H1 (cell line): ENCODE data around the gene URGCP. TPM values are rescaled to one million over a fixed set of nuclear protein-coding genes. Genes with fewer than 3 reads are reported as not detected.

Experiments
- CTCF ChIA-PET: fragments of 300-600 bp; sonication (Branson Sonifier 250); formaldehyde crosslinking; loops from one replicate; lab custom pipeline; 2021; ENCODE audit not compliant: partially characterized antibody; lab: Charles Lee
- POLR2A ChIA-PET: fragments of 300-600 bp; sonication (Branson Sonifier 250); formaldehyde crosslinking; loops from one replicate; lab custom pipeline; 2021; ENCODE audit warnings: inconsistent platforms; ENCODE audit not compliant: partially characterized antibody; lab: Charles Lee
- DNase-seq, 2 experiments: peaks; one replicate each; pipeline versions ENCODE4 v3.0.0 to v3.0.0-alpha.2; 2010 to 2022; ENCODE audit warnings: low spot score in 2 of 2, low read depth in 1 of 2, mixed read lengths in 1 of 2
- FAIRE-seq: peaks from 2 replicates; lab custom pipeline; 2011; peaks lifted over from hg19 to GRCh38; lab: Jason Lieb, UNC
- H2AFZ ChIP-seq: 2 replicates; pipeline ENCODE4 v1.8.1; 2012; ENCODE audit warnings: low read length, inconsistent platforms
- H2AK5ac ChIP-seq: 2 replicates; pipeline ENCODE4 v1.6.1; 2013; ENCODE audit warnings: low read depth, low read length
- H2BK120ac ChIP-seq: replicated peaks from 2 replicates; pipeline ENCODE3; 2013; ENCODE audit warnings: low read depth, low read length, inconsistent platforms
- H2BK12ac ChIP-seq: 2 replicates; pipeline ENCODE4 v1.6.1; 2013; ENCODE audit warnings: low read depth, low read length
- H2BK15ac ChIP-seq: 2 replicates; pipeline ENCODE4 v1.6.1; 2013; ENCODE audit warnings: low read length
- H2BK20ac ChIP-seq: 2 replicates; pipeline ENCODE4 v1.6.1; 2013; ENCODE audit warnings: low read length
- H2BK5ac ChIP-seq: 2 replicates; pipeline ENCODE4 v1.6.1; 2013; ENCODE audit warnings: low read depth, low read length
- H3K14ac ChIP-seq: 2 replicates; pipeline ENCODE4 v1.6.1; 2013; ENCODE audit warnings: inconsistent platforms; ENCODE audit not compliant: insufficient read length
- H3K18ac ChIP-seq: 2 replicates; pipeline ENCODE4 v1.6.1; 2013; ENCODE audit warnings: low read length; ENCODE audit errors: extremely low read depth
- H3K23ac ChIP-seq: 2 replicates; pipeline ENCODE4 v1.6.1; 2013; ENCODE audit warnings: inconsistent platforms; ENCODE audit not compliant: insufficient read length
- H3K23me2 ChIP-seq: 2 replicates; pipeline ENCODE4 v1.6.1; 2013; ENCODE audit warnings: low read depth, low read length
- H3K27ac ChIP-seq: 2 replicates; pipeline ENCODE4 v1.6.1; 2011; ENCODE audit warnings: low read depth, low read length, inconsistent platforms
- H3K27me3 ChIP-seq, 4 experiments: replicated peaks in 1 of 4; 1 replicate in 1 of 4; 2 replicates in 3 of 4; pipeline versions ENCODE4 v1.6.1 to v1.8.1; 2011 to 2013; ENCODE audit warnings: low read length in 3 of 4, mild to moderate bottlenecking in 3 of 4, inconsistent platforms in 2 of 4, mixed read lengths in 2 of 4, moderate library complexity in 1 of 4; ENCODE audit not compliant: control insufficient read depth in 3 of 4, insufficient read depth in 3 of 4; ENCODE audit errors: extremely low read depth in 1 of 4
- H3K36me3 ChIP-seq, 4 experiments: 2 replicates each; pipeline versions ENCODE4 v1.6.1 to v1.8.1; 2011 to 2013; ENCODE audit warnings: mild to moderate bottlenecking in 4 of 4, low read length in 3 of 4, moderate library complexity in 2 of 4, control low read depth in 1 of 4, inconsistent platforms in 1 of 4; ENCODE audit not compliant: insufficient read depth in 4 of 4, control insufficient read depth in 2 of 4
- H3K4ac ChIP-seq: replicated peaks from 2 replicates; pipeline ENCODE3; 2013; ENCODE audit warnings: low read length, low read depth, mixed read lengths, inconsistent platforms; ENCODE audit not compliant: insufficient read length
- H3K4me1 ChIP-seq, 4 experiments: replicated peaks in 1 of 4; 1 replicate in 1 of 4; 2 replicates in 3 of 4; pipeline versions ENCODE4 v1.6.1 to v1.8.1; 2011 to 2013; ENCODE audit warnings: low read length in 3 of 4, inconsistent platforms in 2 of 4, mixed read lengths in 1 of 4; ENCODE audit not compliant: insufficient read depth in 4 of 4, control insufficient read depth in 3 of 4
- H3K4me2 ChIP-seq, 2 experiments: 2 replicates each; pipeline versions ENCODE4 v1.6.1 to v1.8.1; 2011 to 2013; ENCODE audit warnings: low read depth in 2 of 2, low read length in 2 of 2, control low read depth in 1 of 2, inconsistent platforms in 1 of 2, mild to moderate bottlenecking in 1 of 2; ENCODE audit not compliant: insufficient read depth in 1 of 2
- H3K4me3 ChIP-seq, 4 experiments: fragments of 200-600, 300-600 bp in 1 of 4; sonication (generic), shearing (Covaris generic), sonication (Bioruptor Twin) in 1 of 4; 2 replicates each; pipeline versions ENCODE4 v1.5.1 to v1.8.1; 2011 to 2016; ENCODE audit warnings: low read length in 4 of 4, low read depth in 3 of 4, control low read depth in 2 of 4, inconsistent platforms in 2 of 4, mild to moderate bottlenecking in 2 of 4, mixed read lengths in 1 of 4, moderate library complexity in 1 of 4; ENCODE audit not compliant: insufficient read depth in 2 of 4; ENCODE audit errors: extremely low read depth in 1 of 4
- H3K56ac ChIP-seq: replicated peaks from 2 replicates; pipeline ENCODE3; 2013; ENCODE audit warnings: low read depth, mild to moderate bottlenecking, mixed read lengths, low read length, inconsistent platforms; ENCODE audit not compliant: insufficient read length
- H3K79me1 ChIP-seq: 2 replicates; pipeline ENCODE4 v1.6.1; 2013; ENCODE audit warnings: low read depth, low read length, control low read depth
- H3K79me2 ChIP-seq, 2 experiments: 2 replicates each; pipeline versions ENCODE4 v1.6.1 to v1.8.1; 2012 to 2013; ENCODE audit warnings: low read length in 2 of 2, mild to moderate bottlenecking in 2 of 2, inconsistent platforms in 1 of 2; ENCODE audit not compliant: insufficient read depth in 2 of 2, control insufficient read depth in 1 of 2
- H3K9ac ChIP-seq, 4 experiments: replicated peaks in 1 of 4; 1 replicate in 1 of 4; 2 replicates in 3 of 4; pipeline versions ENCODE4 v1.6.1 to v1.8.1; 2011 to 2013; ENCODE audit warnings: low read depth in 3 of 4, low read length in 3 of 4, control low read depth in 2 of 4, mild to moderate bottlenecking in 2 of 4, moderate library complexity in 2 of 4, inconsistent platforms in 1 of 4; ENCODE audit errors: extremely low read depth in 1 of 4
- H3K9me3 ChIP-seq, 2 experiments: 2 replicates each; pipeline versions ENCODE4 v1.6.1 to v1.8.1; 2012 to 2013; ENCODE audit warnings: mild to moderate bottlenecking in 2 of 2, moderate library complexity in 2 of 2, control low read depth in 1 of 2, inconsistent platforms in 1 of 2, low read depth in 1 of 2, low read length in 1 of 2, mixed read lengths in 1 of 2; ENCODE audit not compliant: insufficient read depth in 2 of 2
- H4K20me1 ChIP-seq, 2 experiments: replicated peaks in 1 of 2; 2 replicates each; pipeline versions ENCODE3 to v1.8.1; 2011 to 2013; ENCODE audit warnings: inconsistent platforms in 2 of 2, low read length in 2 of 2, mild to moderate bottlenecking in 1 of 2; ENCODE audit not compliant: insufficient read depth in 2 of 2, control insufficient read depth in 1 of 2
- H4K5ac ChIP-seq: 2 replicates; pipeline ENCODE4 v1.6.1; 2013; ENCODE audit warnings: low read length, low read depth, mixed read lengths, inconsistent platforms; ENCODE audit not compliant: insufficient read length
- H4K8ac ChIP-seq: 2 replicates; pipeline ENCODE4 v1.8.0; 2013; ENCODE audit warnings: mild to moderate bottlenecking, moderate library complexity, low read length, inconsistent platforms; ENCODE audit not compliant: insufficient read depth; ENCODE audit errors: extremely low read depth
- H4K91ac ChIP-seq: replicated peaks from 2 replicates; pipeline ENCODE3; 2013; ENCODE audit warnings: low read length, mixed read lengths, inconsistent platforms; ENCODE audit not compliant: insufficient read length
- ATF3 ChIP-seq: IDR thresholded peaks from 2 replicates; pipeline ENCODE4 v1.6.1; 2011; ENCODE audit warnings: low read depth, mild to moderate bottlenecking, low read length; ENCODE audit not compliant: insufficient read depth
- CHD1 ChIP-seq: IDR thresholded peaks from 2 replicates; pipeline ENCODE4 v1.6.1; 2012; ENCODE audit warnings: low read depth, low read length, improper control_type of control experiment
- CREB1 ChIP-seq: IDR thresholded peaks from 2 replicates; pipeline ENCODE4 v1.6.1; 2012; ENCODE audit warnings: inconsistent platforms
- EZH2 ChIP-seq: fragments of 200-600 bp; sonication (generic); IDR thresholded peaks from 2 replicates; pipeline ENCODE4 v1.7.1; 2012; ENCODE audit warnings: low read depth, mild to moderate bottlenecking, moderate library complexity, low read length, inconsistent platforms; ENCODE audit not compliant: severe bottlenecking
- HDAC2 ChIP-seq, 2 experiments: fragments of 300-600 bp in 1 of 2; sonication (generic) in 1 of 2; IDR thresholded peaks; 2 replicates each; pipeline ENCODE4 v1.6.1; 2011 to 2012; ENCODE audit warnings: low read depth in 2 of 2, low read length in 2 of 2, mild to moderate bottlenecking in 2 of 2, moderate library complexity in 2 of 2, borderline replicate concordance in 1 of 2, inconsistent platforms in 1 of 2
- JUND ChIP-seq: IDR thresholded peaks from 2 replicates; pipeline ENCODE4 v1.6.1; 2011; ENCODE audit warnings: mild to moderate bottlenecking, improper control_type of control experiment, low read length
- POU5F1 ChIP-seq: IDR thresholded peaks from 2 replicates; pipeline ENCODE4 v1.6.1; 2011; ENCODE audit warnings: low read depth, mild to moderate bottlenecking, low read length, moderate library complexity
- RXRA ChIP-seq: IDR thresholded peaks from 2 replicates; pipeline ENCODE4 v1.6.1; 2011; ENCODE audit warnings: low read depth, mild to moderate bottlenecking, low read length, moderate library complexity; ENCODE audit not compliant: insufficient read depth
- SAP30 ChIP-seq: fragments of 300-600 bp; sonication (generic); IDR thresholded peaks from 2 replicates; pipeline ENCODE4 v1.7.1; 2012; ENCODE audit warnings: low read length, moderate library complexity, mild to moderate bottlenecking, inconsistent platforms; ENCODE audit not compliant: insufficient read depth, insufficient replicate concordance
- SIN3A ChIP-seq, 2 experiments: IDR thresholded peaks in 1 of 2; conservative IDR thresholded peaks in 1 of 2; 2 replicates each; pipeline ENCODE4 v1.6.1; 2011 to 2012; ENCODE audit warnings: low read length in 2 of 2, improper control_type of control experiment in 1 of 2, low read depth in 1 of 2, mild to moderate bottlenecking in 1 of 2
- SP4 ChIP-seq: IDR thresholded peaks from 2 replicates; pipeline ENCODE4 v1.6.1; 2012; ENCODE audit warnings: low read length, inconsistent platforms
- TCF12 ChIP-seq: IDR thresholded peaks from 2 replicates; pipeline ENCODE4 v1.6.1; 2011; ENCODE audit warnings: low read depth, mild to moderate bottlenecking, low read length
- ZNF274 ChIP-seq: IDR thresholded peaks from 2 replicates; pipeline ENCODE4 v1.7.0; 2012; ENCODE audit warnings: low read length, borderline replicate concordance; ENCODE audit errors: extremely low read depth
- WGBS, 2 experiments: shearing (Covaris generic) in 1 of 2; methylation state at CpG; one replicate each; pipeline versions ENCODE4 v1.1.6 to v1.1.7; 2013 to 2015; ENCODE audit warnings: low lambda C conversion rate in 2 of 2, mixed read lengths in 2 of 2, inconsistent platforms in 1 of 2, low coverage in 1 of 2, missing lambda C conversion rate in 1 of 2; ENCODE audit not compliant: insufficient replicate concordance in 2 of 2, insufficient coverage in 1 of 2, insufficient read length in 1 of 2; ENCODE audit errors: extremely low coverage in 1 of 2, missing lambda C conversion rate in 1 of 2; 5-methylcytosine and 5-hydroxymethylcytosine counted together
- polyA plus RNA-seq, 7 experiments: library from polyadenylated mRNA; depleted of rRNA in 3 of 7; stranded (reverse) in 5 of 7; unstranded in 2 of 7; fragments of >200 nt in 5 of 7; fragments of 200-250 nt in 2 of 7; gene quantifications; 1 replicate in 5 of 7; 2 replicates in 1 of 7; 4 replicates in 1 of 7; pipeline versions ENCODE4 v1.2.1 to v1.2.3, GENCODE V29; 2011 to 2013; ENCODE audit warnings: missing spikeins in 2 of 7, mixed read lengths in 2 of 7
- total RNA-seq: library from RNA; stranded (reverse); fragmentation: NEBNext Ultra II Directional; extraction: Animal tissue kit (Norgen Biotek cat#: 25700); gene quantifications from 2 replicates; pipeline ENCODE4 v1.2.1, GENCODE V29; 2021

URGCP gene
- total and polyA plus RNA-seq, 2 of the 8 experiments (the other 6 are each of a cell fraction or from before 2014, with no cell fraction given) = 9.0 to 18.7 TPM

- Histone ChIP-seq H3K4me2 (no peak overlapping the region), H2AK5ac (no peak overlapping the region), H4K8ac (no peak overlapping the region; the same call in 1 of the 2 replicates), H2BK20ac (no peak overlapping the region), H3K9ac (no peak overlapping the region), H3K23me2 (peaks cover 2% of the 10 kb centered on the region; the same call in 1 of the 2 replicates), H3K36me3 (peaks cover 4 to 18% (median 10%) of the 10 kb centered on the region in 4 experiments; a peak in 6 of 8 replicates), H3K56ac (no peak overlapping the region), H3K4me1 (peaks cover 3 to 14% (median 6%) of the 10 kb centered on the region in 4 experiments), H2BK5ac (no peak overlapping the region), H3K18ac (no peak overlapping the region), H3K4ac (no peak overlapping the region), H3K9me3 (no peaks in the 10 kb centered on the region), H4K91ac (no peak overlapping the region), H2BK15ac (no peak overlapping the region), H3K4me3 (no peak overlapping the region), H3K27me3 (no peaks in the 10 kb centered on the region), H2BK120ac (no peak overlapping the region), H4K20me1 (no peaks in the 10 kb centered on the region), H3K27ac (no peak overlapping the region), H3K79me1 (0 out of 2 replicates have a peak, but pooled peaks cover under 1% of the 10 kb centered on the region), H3K23ac (no peak overlapping the region), H2BK12ac (no peak overlapping the region), H3K79me2 (no peaks in the 10 kb centered on the region), H3K14ac (no peak overlapping the region), H4K5ac (no peak overlapping the region), H2AFZ (no peak overlapping the region)
- 90% methylated on average over 5 of the region's 5 CpGs; no CpG with 5 or more reads in 1 of the 2 experiments for WGBS, 2 experiments
- POLR2A ChIA-PET = interaction anchor here (1.3 kb wide), 1 partner anchor 33 kb away, joined by 3 read pairs; the partner anchor contains the start of gene URGCP
- FAIRE-seq = no peak
- DNase-seq = no peak
- CTCF ChIA-PET = interaction anchor here (1.2 to 1.5 kb wide), 2 partner anchors 70 to 71 kb away, joined by 3 to 4 read pairs; no protein-coding TSS in a partner anchor
- no peak for TF ChIP-seq CHD1
- no peak for TF ChIP-seq ATF3
- no peak for TF ChIP-seq HDAC2 (IDR thresholded peaks at IDR 0.05; ENCODE audit: borderline replicate concordance in 1 of 2, low read depth in 2 of 2, low read length in 2 of 2)
- no peak for TF ChIP-seq ZNF274
- no peak for TF ChIP-seq TCF12
- TF ChIP-seq JUND = no peak
- no peak for TF ChIP-seq POU5F1
- no peak for TF ChIP-seq RXRA
- TF ChIP-seq EZH2 = no peak
- no peak for TF ChIP-seq SIN3A (conservative IDR thresholded peaks at IDR 0.05 in 1 of 2, IDR thresholded peaks at IDR 0.05 in 1 of 2; ENCODE audit: low read depth in 1 of 2, low read length in 2 of 2)
- no peak for TF ChIP-seq SAP30
- no peak for TF ChIP-seq SP4
- no peak for TF ChIP-seq CREB1
Observed at GRCh38 chr7:43873300-43873699, 33.1 kb downstream of the URGCP start.
